NB4 (cell line): ENCODE measurements around the gene ADGRL3.

Source experiments
- CTCF ChIP-seq: IDR thresholded peaks from one replicate; pipeline ENCODE4 v1.5.1; 2012; ENCODE audit warnings: low read depth, low read length
- MYC ChIP-seq: IDR thresholded peaks from 2 replicates; pipeline ENCODE4 v1.6.1; 2011; ENCODE audit warnings: low read depth, low read length
- POLR2A ChIP-seq: IDR thresholded peaks from 2 replicates; pipeline ENCODE4 v1.6.1; 2011; ENCODE audit warnings: mild to moderate bottlenecking; ENCODE audit not compliant: insufficient read length; ENCODE audit errors: extremely low read depth
- TF ChIP-seq, protein P1 (sequence below): IDR thresholded peaks from 2 replicates; pipeline ENCODE4 v1.6.1; 2011; ENCODE audit warnings: low read depth, low read length

- TF ChIP-seq CTCF (no peak), POLR2A (no peak), MYC (no peak)
- TF ChIP-seq, protein P1, sequence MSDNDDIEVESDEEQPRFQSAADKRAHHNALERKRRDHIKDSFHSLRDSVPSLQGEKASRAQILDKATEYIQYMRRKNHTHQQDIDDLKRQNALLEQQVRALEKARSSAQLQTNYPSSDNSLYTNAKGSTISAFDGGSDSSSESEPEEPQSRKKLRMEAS = no peak
Measured at GRCh38 chr4:61889117-61889516, 689.0 kb downstream of the ADGRL3 start.
